Measurements from ENCODE around the gene OR7G2.
"Not testable (repeated sequence)": the region's sequence is repeated elsewhere in the genome, so short reads cannot be mapped to it uniquely, and the experiment has no call there.

OR7G2 gene

GRCh38 chr19:9075064-9075949 lies 32.0 kb downstream of the OR7G2 start:
- DNase-seq (ENCODE audit: low spot score) (peak; percentile 99), FAIRE-seq (peak; percentile 98)

GRCh38 chr19:9073806-9074205 lies 33.5 kb downstream of the OR7G2 start:
- FAIRE-seq (no peak), DNase-seq (ENCODE audit: low spot score) (no peak)

- FAIRE-seq; DNase-seq (ENCODE audit: low spot score): not testable (repeated sequence)
These were observed 35.6 kb downstream of the OR7G2 start for GRCh38 chr19:9071720-9072119.

GRCh38 chr19:9070066-9070465 lies 37.2 kb downstream of the OR7G2 start:
- no peak for FAIRE-seq

GRCh38 chr19:9065457-9066014 lies 41.7 kb downstream of the OR7G2 start:
- FAIRE-seq (no peak), DNase-seq (ENCODE audit: low spot score) (no peak)

More at GRCh38 chr19:9070066-9070465, 37.2 kb downstream of the OR7G2 start:
- DNase-seq (ENCODE audit: low spot score) = peak; percentile 14

GRCh38 chr19:9061879-9062278 lies 45.4 kb downstream of the OR7G2 start:
- DNase-seq (ENCODE audit: low spot score) = no peak
- FAIRE-seq = no peak

GRCh38 chr19:9060564-9061340 lies 46.5 kb downstream of the OR7G2 start:
- DNase-seq (ENCODE audit: low spot score) = no peak
- no peak for FAIRE-seq

GRCh38 chr19:9058905-9059667 lies 48.2 kb downstream of the OR7G2 start:
- FAIRE-seq = no peak
- no peak for DNase-seq (ENCODE audit: low spot score)

- no peak for FAIRE-seq
- DNase-seq (ENCODE audit: low spot score) = no peak
These were observed 49.6 kb downstream of the OR7G2 start for GRCh38 chr19:9057505-9058258.

GRCh38 chr19:9056131-9056530 lies 51.1 kb downstream of the OR7G2 start:
- not testable (repeated sequence) for DNase-seq (ENCODE audit: low spot score); FAIRE-seq

GRCh38 chr19:9054765-9055164 lies 52.5 kb downstream of the OR7G2 start:
- FAIRE-seq (no peak), DNase-seq (ENCODE audit: low spot score) (no peak)

GRCh38 chr19:9054207-9054606 lies 53.1 kb downstream of the OR7G2 start:
- no peak for FAIRE-seq
- DNase-seq (ENCODE audit: low spot score) = no peak

- not testable (repeated sequence) for FAIRE-seq; DNase-seq (ENCODE audit: low spot score)
These were observed 53.6 kb downstream of the OR7G2 start for GRCh38 chr19:9053674-9054073.

GRCh38 chr19:9052894-9053293 lies 54.4 kb downstream of the OR7G2 start:
- DNase-seq (ENCODE audit: low spot score) (no peak), FAIRE-seq (no peak)

Measured in RCC 7860 (cell line).